T-cell (primary cell): ENCODE data around the gene C1orf146. TPM values are rescaled to one million over a fixed set of nuclear protein-coding genes. Genes with fewer than 3 reads are reported as not detected.

Source experiments
- ATAC-seq, 4 experiments: fragments of 200-7000 bp in 3 of 4; fragments of 150-1000 bp in 1 of 4; cut with Tn5 transposase; replicated peaks in 1 of 4; 1 replicate in 3 of 4; 2 replicates in 1 of 4; pipeline ENCODE4 v1.10.0; 2021; ENCODE audit warnings: moderate library complexity in 3 of 4, mild to moderate bottlenecking in 2 of 4, moderate number of reproducible peaks in 1 of 4
- CTCF ChIA-PET, 2 donors: fragments of 300-600 bp; sonication (Branson Sonifier 250); formaldehyde crosslinking; loops; one replicate each; lab custom pipeline; 2022; ENCODE audit warnings: antibody characterized with exemption in 2 of 2; lab: Charles Lee
- POLR2A ChIA-PET, 2 donors: fragments of 300-600 bp; sonication (Branson Sonifier 250); formaldehyde crosslinking; loops; one replicate each; lab custom pipeline; 2022; ENCODE audit warnings: antibody characterized with exemption in 2 of 2; lab: Charles Lee
- DNase-seq, 35 experiments: peaks; one replicate each; pipeline versions ENCODE4 v3.0.0 to v3.0.0-alpha.2; 2013 to 2023
- H3K27ac ChIP-seq: one replicate; pipeline ENCODE4 v1.5.1; 2013; ENCODE audit warnings: low read length
- H3K27me3 ChIP-seq, 2 experiments: replicated peaks in 1 of 2; 1 replicate in 1 of 2; 2 replicates in 1 of 2; pipeline versions ENCODE4 v1.6.1 to v1.7.0; 2013; ENCODE audit warnings: low read length in 1 of 2, mixed read lengths in 1 of 2; ENCODE audit not compliant: control insufficient read depth in 2 of 2, insufficient read depth in 2 of 2; ENCODE audit errors: extremely low read depth in 1 of 2
- H3K36me3 ChIP-seq, 2 donors: 1 replicate in 1 of 2; 2 replicates in 1 of 2; pipeline versions ENCODE4 v1.6.1 to v1.7.0; 2013; ENCODE audit warnings: low read length in 1 of 2; ENCODE audit not compliant: control insufficient read depth in 2 of 2, insufficient read depth in 1 of 2; ENCODE audit errors: extremely low read depth in 1 of 2
- H3K4me1 ChIP-seq, 2 experiments: 1 replicate in 1 of 2; 2 replicates in 1 of 2; pipeline versions ENCODE4 v1.6.1 to v1.7.0; 2013; ENCODE audit warnings: low read length in 2 of 2, mixed read lengths in 1 of 2; ENCODE audit not compliant: insufficient read depth in 2 of 2, control insufficient read depth in 1 of 2; ENCODE audit errors: extremely low read depth in 1 of 2
- H3K4me3 ChIP-seq, 2 donors: 1 replicate in 1 of 2; 2 replicates in 1 of 2; pipeline versions ENCODE4 v1.5.1 to v1.7.0; 2013; ENCODE audit warnings: mild to moderate bottlenecking in 2 of 2, low read length in 1 of 2, moderate library complexity in 1 of 2; ENCODE audit not compliant: control insufficient read depth in 1 of 2; ENCODE audit errors: extremely low read depth in 1 of 2
- H3K9me3 ChIP-seq: 2 replicates; pipeline ENCODE4 v1.7.0; 2013
- H3K27ac Mint-ChIP-seq, 2 donors: one replicate each; pipeline ENCODE4 v1.8.0; 2020 to 2021; ENCODE audit warnings: mild to moderate bottlenecking in 2 of 2, mixed read lengths in 2 of 2
- H3K27me3 Mint-ChIP-seq, 2 donors: one replicate each; pipeline ENCODE4 v1.8.0; 2021 to 2022; ENCODE audit warnings: mixed read lengths in 2 of 2
- H3K36me3 Mint-ChIP-seq: one replicate; pipeline ENCODE4 v1.8.0; 2021; ENCODE audit warnings: mixed read lengths
- H3K4me1 Mint-ChIP-seq, 3 donors: one replicate each; pipeline ENCODE4 v1.8.0; 2020 to 2022; ENCODE audit warnings: mixed read lengths in 3 of 3, mild to moderate bottlenecking in 1 of 3
- H3K4me3 Mint-ChIP-seq, 3 donors: one replicate each; pipeline ENCODE4 v1.8.0; 2020 to 2022; ENCODE audit warnings: mild to moderate bottlenecking in 3 of 3, mixed read lengths in 3 of 3, moderate library complexity in 3 of 3
- H3K9me3 Mint-ChIP-seq, 3 donors: one replicate each; pipeline ENCODE4 v1.8.0; 2020 to 2022; ENCODE audit warnings: mixed read lengths in 3 of 3
- WGBS: methylation state at CpG from one replicate; pipeline ENCODE4 v1.1.5; 2013; ENCODE audit warnings: missing lambda C conversion rate; ENCODE audit not compliant: insufficient coverage; 5-methylcytosine and 5-hydroxymethylcytosine counted together
- total RNA-seq, 35 experiments: library from RNA in 6 of 35; stranded (reverse) in 6 of 35; fragments of 120-200 nt in 1 of 35; gene quantifications; one replicate each; pipeline versions ENCODE4 v1.2.1 to v1.2.4 and lab custom pipeline; 2013 to 2026

C1orf146 gene
- not detected for total RNA-seq
- not detected for total RNA-seq (2013)
- total RNA-seq (lab: John Stamatoyannopoulos, UW) = 0 to 0.14 (median 0) reads per million in 29 experiments

DNA sequence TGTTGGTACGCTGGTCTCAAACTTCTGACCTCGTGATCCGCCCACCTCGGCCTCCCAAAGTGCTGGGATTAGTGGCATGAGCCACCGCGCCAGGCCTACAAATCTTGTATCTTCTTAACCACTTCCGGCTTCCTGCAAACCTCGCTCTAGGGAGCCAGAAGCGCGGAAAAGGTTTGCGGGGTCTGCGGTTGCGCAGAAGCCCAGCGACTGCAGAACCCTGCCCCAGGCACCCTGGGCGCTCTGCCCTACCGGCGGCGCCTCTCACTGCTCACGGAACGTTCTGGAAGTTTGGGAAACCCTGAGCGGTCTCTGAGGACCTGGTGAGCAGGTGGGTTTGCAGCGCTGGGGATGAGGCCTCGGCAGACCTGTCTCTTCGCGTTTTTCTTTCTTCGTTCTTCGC is at the start of gene C1orf146:
TSS of gene C1orf146 (plus strand) at position 195 of the 400 bp plus-strand sequence. CDS start 13,506 bp downstream, outside the sequence.
- 92% methylated on average over 26 of the region's 27 CpGs for WGBS
- Mint-ChIP-seq H3K4me3 (no peak within 1 kb of the TSS), H3K27ac (no peak within 1 kb of the TSS), H3K4me1 (no peaks in the 10 kb centered on the region), H3K36me3 (no peaks in the 10 kb centered on the region), H3K27me3 (no peaks in the 10 kb centered on the region), H3K9me3 (no peaks in the 10 kb centered on the region)
- H3K27ac ChIP-seq = no peak within 1 kb of the TSS
- H3K36me3 ChIP-seq = no peaks in the 10 kb centered on the region
- ChIA-PET POLR2A (no interaction called here), CTCF (no interaction called here)
- no peak for DNase-seq
- no peak within 1 kb of the TSS for H3K4me3 ChIP-seq
- H3K27me3 ChIP-seq = peaks cover 0 to 3% of the 10 kb centered on the region in 2 experiments
- no peaks in the 10 kb centered on the region for H3K4me1 ChIP-seq
- H3K9me3 ChIP-seq = no peaks in the 10 kb centered on the region
- no peak for ATAC-seq

DNA sequence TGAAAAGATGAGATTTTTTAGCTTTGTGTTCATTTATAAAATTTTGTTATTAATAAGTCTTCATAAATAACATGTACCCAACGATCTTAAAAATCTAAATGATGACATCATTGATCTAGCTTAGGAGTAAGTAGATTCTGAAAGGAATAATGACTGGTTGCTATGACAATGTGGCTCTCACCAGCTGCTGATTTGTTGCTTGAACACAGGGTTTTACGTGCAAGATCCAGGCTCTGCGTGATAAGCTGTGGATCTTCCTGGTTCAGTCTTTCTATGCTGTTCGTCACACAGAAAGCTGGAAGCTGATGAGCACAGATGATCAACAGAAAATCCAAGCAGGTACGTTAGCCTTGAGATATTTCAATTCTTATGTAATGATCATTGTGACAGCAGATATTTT is 49.1 kb upstream of the C1orf146 start:
- ATAC-seq (no peak), DNase-seq (no peak)
- no peaks in the 10 kb centered on the region for H3K9me3 Mint-ChIP-seq
- no peak overlapping the region for H3K4me3 Mint-ChIP-seq
- H3K27me3 Mint-ChIP-seq = no peaks in the 10 kb centered on the region
- no peaks in the 10 kb centered on the region for H3K36me3 ChIP-seq
- H3K27me3 ChIP-seq = no peaks in the 10 kb centered on the region
- H3K27ac Mint-ChIP-seq = no peak overlapping the region
- H3K4me1 ChIP-seq = no peaks in the 10 kb centered on the region
- ChIA-PET POLR2A (no interaction called here), CTCF (no interaction called here)
- WGBS = 98% methylated on average over 3 of the region's 5 CpGs
- peaks cover 20% of the 10 kb centered on the region for H3K36me3 Mint-ChIP-seq
- H3K9me3 ChIP-seq = no peaks in the 10 kb centered on the region
- no peaks in the 10 kb centered on the region for H3K4me1 Mint-ChIP-seq
- H3K4me3 ChIP-seq = no peak overlapping the region
- no peak overlapping the region for H3K27ac ChIP-seq

GRCh38 chr1:92169214-92170005 is 48.3 kb upstream of the C1orf146 start:
- H3K27me3 ChIP-seq = no peaks in the 10 kb centered on the region
- Mint-ChIP-seq H3K27me3 (no peaks in the 10 kb centered on the region), H3K36me3 (peaks cover 23% of the 10 kb centered on the region), H3K4me3 (no peak overlapping the region), H3K27ac (no peak overlapping the region), H3K4me1 (no peaks in the 10 kb centered on the region), H3K9me3 (no peaks in the 10 kb centered on the region)
- no peaks in the 10 kb centered on the region for H3K9me3 ChIP-seq
- no peak overlapping the region for H3K4me3 ChIP-seq
- ATAC-seq (no peak), DNase-seq (no peak)
- ChIA-PET CTCF (no interaction called here), POLR2A (no interaction called here)
- no CpG with 5 or more reads among the region's 2 CpGs for WGBS
- H3K27ac ChIP-seq = no peak overlapping the region
- no peaks in the 10 kb centered on the region for H3K36me3 ChIP-seq
- no peaks in the 10 kb centered on the region for H3K4me1 ChIP-seq

DNA sequence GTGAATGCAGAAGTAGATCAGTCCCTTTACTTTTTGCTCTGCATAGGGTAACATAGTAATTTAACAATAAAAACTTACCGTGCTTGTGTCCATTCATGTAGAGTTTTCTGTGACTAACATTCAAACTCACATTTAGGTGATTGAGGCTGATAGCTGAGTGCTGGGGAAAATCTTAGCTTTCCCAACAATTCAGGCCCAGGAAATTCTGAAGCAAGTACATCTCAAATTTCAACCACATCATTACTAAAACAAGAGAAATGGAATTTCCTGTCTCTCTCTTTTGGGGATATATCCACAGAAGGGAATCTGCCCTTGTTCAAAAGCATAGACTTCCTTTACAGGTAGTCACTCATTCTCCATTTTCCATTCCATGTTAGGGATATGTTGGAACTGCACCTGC is 33.1 kb upstream of the C1orf146 start:
- no peak for DNase-seq
- H3K4me3 ChIP-seq = no peak overlapping the region
- no CpG with 5 or more reads among the region's 1 CpG for WGBS
- Mint-ChIP-seq H3K27me3 (no peaks in the 10 kb centered on the region), H3K36me3 (peaks cover 29% of the 10 kb centered on the region), H3K4me3 (no peak overlapping the region), H3K4me1 (no peaks in the 10 kb centered on the region), H3K27ac (no peak overlapping the region), H3K9me3 (peaks cover 0 to 4% (median 0%) of the 10 kb centered on the region in 3 donors)
- POLR2A ChIA-PET = no interaction called here
- ATAC-seq = no peak
- CTCF ChIA-PET = no interaction called here
- no peaks in the 10 kb centered on the region for H3K9me3 ChIP-seq
- H3K27me3 ChIP-seq = no peaks in the 10 kb centered on the region
- H3K27ac ChIP-seq = no peak overlapping the region
- H3K36me3 ChIP-seq = no peaks in the 10 kb centered on the region
- no peaks in the 10 kb centered on the region for H3K4me1 ChIP-seq

GRCh38 chr1:92186081-92186480 is 31.6 kb upstream of the C1orf146 start:
- CTCF ChIA-PET = no interaction called here
- peaks cover 18% of the 10 kb centered on the region for H3K36me3 Mint-ChIP-seq
- POLR2A ChIA-PET = interaction anchor here in 1 of 2 donors (0.5 kb wide), 1 partner anchor 1693 kb away, joined by 4 read pairs; no protein-coding TSS in a partner anchor
- no peaks in the 10 kb centered on the region for H3K27me3 Mint-ChIP-seq
- no peaks in the 10 kb centered on the region for H3K4me1 Mint-ChIP-seq
- ATAC-seq (no peak), DNase-seq (no peak)
- WGBS = no CpG with 5 or more reads among the region's 1 CpG
- H3K27ac ChIP-seq = no peak overlapping the region
- H3K36me3 ChIP-seq = no peaks in the 10 kb centered on the region
- no peaks in the 10 kb centered on the region for H3K9me3 ChIP-seq
- no peaks in the 10 kb centered on the region for H3K4me1 ChIP-seq
- H3K27ac Mint-ChIP-seq = no peak overlapping the region
- H3K4me3 Mint-ChIP-seq = no peak overlapping the region
- H3K9me3 Mint-ChIP-seq = peaks cover 0 to 4% (median 0%) of the 10 kb centered on the region in 3 donors
- no peak overlapping the region for H3K4me3 ChIP-seq
- H3K27me3 ChIP-seq = no peaks in the 10 kb centered on the region

DNA sequence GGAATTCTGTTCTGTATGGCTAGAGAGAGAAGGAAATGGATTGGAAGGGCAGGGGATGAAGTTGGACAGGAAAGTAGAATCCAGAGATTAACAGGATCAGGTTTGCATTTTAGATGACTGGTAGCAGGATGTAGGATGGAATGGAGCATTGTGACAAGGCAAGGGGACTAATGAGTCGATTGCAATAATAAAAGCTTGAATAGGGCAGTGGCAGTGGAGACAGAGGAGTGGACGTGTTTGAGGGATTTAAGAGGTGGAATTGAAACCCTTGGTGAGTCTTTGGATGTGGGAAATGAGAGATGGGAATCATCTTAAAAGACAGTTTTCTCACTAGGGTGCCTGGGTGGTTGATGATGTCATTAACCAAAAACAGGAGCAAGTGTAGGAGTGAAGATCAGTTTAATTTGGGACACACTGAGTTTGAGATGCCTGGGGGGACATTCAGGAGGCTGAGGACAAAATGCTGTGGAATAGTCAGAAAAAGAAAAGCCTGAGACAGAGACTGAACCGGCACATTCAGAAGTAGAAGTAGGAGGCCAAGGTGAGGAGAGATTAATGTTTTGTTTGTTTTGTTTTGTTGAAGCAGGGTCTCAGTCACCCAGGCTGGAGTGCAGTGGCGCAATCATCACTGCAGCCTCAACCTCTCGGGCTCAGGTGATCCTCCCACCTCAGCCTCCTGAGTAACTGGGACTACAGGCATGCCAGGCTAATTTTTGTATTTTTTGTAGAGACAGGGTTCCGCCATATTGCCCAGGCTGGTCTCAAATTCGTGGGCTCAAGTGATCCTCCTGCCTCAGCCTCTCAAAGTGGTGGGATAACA is 29.1 kb upstream of the C1orf146 start:
- Histone ChIP-seq H3K27me3 (peaks cover 0 to 10% of the 10 kb centered on the region in 2 experiments), H3K9me3 (no peaks in the 10 kb centered on the region), H3K4me1 (no peaks in the 10 kb centered on the region), H3K27ac (no peak overlapping the region), H3K36me3 (no peaks in the 10 kb centered on the region), H3K4me3 (no peak overlapping the region)
- 78% methylated on average over 5 of the region's 7 CpGs for WGBS
- Mint-ChIP-seq H3K36me3 (peaks cover 5% of the 10 kb centered on the region), H3K4me1 (no peaks in the 10 kb centered on the region), H3K9me3 (peaks cover 0 to 4% (median 0%) of the 10 kb centered on the region in 3 donors), H3K27ac (no peak overlapping the region), H3K27me3 (peaks cover 0 to 4% of the 10 kb centered on the region in 2 donors), H3K4me3 (no peak overlapping the region)
- DNase-seq = no peak
- CTCF ChIA-PET = no interaction called here
- ATAC-seq = no peak
- POLR2A ChIA-PET = interaction anchor here in 1 of 2 donors (0.7 kb wide), 1 partner anchor 1205 kb away, joined by 4 read pairs; no protein-coding TSS in a partner anchor
